HG03439 (cell line): ENCODE measurements around the gene ATOX1.
"Not testable (repeated sequence)": the region's sequence is repeated elsewhere in the genome, so short reads cannot be mapped to it uniquely, and the experiment has no call there.

Experiments
- ATAC-seq: cut with Tn5 transposase; IDR thresholded peaks from one replicate; pipeline ENCODE4 v1.9.1; 2021; ENCODE audit warnings: mild to moderate bottlenecking, moderate library complexity; ENCODE audit not compliant: unreplicated experiment

Gene ATOX1

DNA sequence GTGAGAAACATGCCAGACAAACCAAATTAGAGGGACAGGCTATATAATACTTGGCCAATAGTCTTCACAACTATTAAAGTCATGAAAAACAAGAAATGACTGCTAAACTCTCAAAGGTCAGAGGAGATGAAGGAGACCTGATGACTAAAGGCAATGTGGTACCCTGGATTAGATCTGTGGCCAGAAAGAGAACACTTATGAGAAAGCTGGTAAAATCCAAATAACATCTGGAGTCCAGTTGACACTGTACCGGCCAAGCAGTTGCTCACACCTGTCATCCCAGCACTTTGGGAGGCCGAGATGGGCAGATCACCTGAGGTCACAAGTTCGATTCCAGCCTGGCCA, 24.4 kb downstream of the ATOX1 start:
- ATAC-seq, result no peak

DNA sequence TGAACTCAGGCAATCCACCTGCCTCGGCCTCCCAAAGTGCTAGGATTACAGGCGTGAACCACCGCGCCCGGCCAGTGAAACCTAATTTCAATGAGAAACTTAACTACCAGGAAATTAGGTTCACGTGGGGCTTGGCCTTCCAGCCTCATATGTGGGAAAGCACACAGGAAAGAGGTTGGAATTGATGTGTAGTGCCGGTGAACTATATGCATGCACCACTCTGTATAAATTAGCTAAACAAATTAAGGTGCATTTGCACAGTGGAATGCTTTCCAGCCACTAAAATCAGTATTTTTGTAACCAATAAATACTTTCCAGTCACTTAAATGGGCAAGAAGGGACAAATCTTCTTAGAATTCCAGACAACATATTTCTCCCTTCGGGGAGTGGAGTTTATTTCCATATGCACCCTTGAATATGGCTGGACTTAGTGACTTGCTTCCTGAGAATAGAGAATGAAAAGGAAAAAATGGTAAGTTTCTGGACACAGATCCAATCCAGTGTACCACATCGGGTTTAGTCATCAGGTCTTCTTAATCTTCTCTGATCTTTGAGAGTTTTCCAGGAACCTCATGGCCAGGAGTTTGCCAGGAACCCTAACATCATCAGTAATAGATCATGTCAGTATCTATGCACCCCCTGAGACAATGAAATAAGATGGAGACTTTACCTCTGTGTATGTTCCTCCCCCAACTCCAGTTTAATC, 24.9 kb downstream of the ATOX1 start:
- no peak for ATAC-seq

DNA sequence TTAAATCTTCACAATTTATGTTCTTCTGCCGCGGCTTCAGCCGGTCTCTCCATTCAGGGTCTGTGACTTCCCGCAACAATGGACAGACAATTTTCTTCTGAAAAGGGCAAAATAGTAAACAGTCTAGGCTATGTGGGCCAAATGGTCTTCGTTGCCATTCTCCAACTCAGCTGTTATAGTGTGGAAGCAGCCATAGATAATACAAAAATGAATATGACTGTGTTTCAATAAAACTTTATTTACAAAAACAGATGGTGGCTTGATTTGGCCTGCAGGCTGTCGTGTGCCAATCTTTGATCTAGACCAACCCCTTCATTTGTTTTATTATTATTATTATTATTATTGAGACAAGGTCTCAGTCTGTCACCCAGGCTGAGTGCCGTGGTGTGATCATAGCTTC, 28.1 kb downstream of the ATOX1 start:
- no peak for ATAC-seq

DNA sequence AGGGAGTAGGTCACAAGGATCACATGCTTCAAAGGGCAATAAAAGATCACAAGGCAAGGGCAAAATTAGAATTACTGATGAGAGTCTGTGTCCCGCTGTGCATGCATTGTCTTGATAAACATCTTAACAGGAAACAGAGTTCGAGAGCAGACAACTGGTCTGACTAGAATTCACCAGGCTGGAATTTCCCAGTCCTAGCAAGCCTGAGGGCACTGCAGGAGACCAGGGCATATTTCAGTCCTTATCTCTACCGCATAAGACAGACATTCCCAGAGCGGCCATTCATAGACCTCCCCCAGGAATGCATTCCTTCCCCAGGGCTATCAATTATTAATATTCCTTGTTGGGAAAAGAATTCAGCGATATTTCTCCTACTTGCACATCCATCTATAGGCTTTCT, 28.8 kb downstream of the ATOX1 start:
- ATAC-seq, result not testable (repeated sequence)

DNA sequence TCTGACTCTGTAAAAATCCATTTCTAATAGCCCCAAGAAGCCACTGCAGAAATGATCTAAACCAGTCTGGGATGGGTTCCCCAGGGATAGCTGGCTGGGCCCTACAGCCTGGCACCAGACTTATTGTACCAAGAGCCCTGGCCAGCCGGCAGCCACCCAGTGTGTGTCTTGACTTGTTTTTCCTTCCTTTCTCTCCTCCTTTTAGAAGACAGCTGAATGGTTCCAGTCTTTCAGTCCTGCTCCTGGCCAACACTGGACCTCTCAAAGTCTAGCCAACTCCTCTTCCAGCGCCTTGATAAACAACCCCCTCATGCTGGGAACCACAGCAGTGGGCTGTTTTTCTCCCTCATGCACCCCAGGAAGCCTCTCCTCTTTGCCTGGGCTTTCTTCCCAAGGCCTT, 34.1 kb downstream of the ATOX1 start:
- no peak for ATAC-seq

DNA sequence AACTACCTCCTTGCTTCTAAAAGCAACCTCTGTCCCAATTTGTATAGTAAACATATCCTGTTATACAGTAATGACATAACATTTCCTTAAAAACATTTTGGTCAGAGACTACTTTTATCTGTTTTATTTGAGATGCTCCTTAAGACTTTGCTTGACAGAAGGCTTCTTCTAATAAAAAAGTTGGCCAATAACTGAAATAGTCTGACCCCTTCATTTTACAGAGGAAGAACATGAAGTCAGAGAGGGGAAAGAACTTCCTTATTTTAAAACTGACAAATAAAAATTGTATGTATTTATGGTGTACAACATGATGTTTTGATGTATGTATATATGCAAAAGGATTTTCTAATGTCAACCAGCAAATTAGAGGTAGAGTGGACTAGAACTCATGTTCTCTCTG, 35.9 kb downstream of the ATOX1 start:
- ATAC-seq, result no peak

DNA sequence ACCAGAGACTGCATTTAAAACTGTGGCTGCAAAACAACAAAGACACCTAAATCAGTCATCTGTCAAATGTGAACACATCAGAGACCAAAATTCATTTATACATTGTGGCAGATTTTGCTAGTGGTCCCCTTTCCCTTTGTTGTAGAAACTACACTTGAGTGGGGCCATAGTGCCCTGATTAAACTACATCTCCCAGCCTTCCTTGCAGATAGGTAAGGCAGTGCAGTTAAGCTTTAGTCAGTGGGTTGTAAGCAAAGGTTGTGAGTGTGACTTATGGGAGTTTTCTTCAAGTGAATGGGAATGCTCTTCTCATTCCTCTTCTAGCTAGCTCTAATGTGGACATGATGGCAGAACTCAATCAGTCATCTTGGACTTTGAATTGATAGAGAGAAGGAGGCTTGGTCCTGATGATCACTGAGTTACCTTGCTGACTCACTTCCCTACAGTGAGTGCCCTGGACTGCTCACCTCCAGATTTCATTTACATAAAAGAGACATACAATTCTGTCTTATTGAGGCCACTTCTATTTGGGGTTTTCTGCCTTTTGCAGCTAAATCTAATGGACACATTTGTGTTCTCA, 36.5 kb downstream of the ATOX1 start:
- ATAC-seq, result no peak

DNA sequence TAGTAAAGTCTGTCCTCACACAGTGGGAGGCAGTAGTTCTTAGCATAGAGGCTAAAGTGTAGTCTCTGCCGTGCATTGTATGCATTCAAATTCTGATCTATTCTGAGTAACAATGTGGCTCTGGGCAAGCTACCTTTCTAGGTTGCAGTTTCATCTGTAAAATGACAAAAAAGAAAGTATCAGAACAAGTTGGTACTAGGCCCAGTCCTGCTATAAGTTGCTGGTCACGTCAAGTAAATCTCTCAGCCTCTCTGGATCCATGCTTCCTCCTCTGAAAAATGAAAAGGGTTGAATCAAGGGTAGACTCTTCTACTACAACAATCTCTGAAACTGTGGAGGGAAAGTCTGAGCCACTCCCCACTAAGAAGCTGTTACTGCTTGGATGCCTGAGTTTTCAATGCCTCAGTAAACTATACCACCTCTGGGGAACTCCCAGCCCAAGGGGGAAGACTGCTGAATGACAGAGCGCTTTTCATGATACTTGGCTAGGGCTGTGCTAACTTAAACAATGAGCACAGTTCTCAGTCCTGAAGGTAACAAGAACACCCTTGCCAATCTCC, 37.3 kb downstream of the ATOX1 start:
- ATAC-seq, result peak; percentile 87

DNA sequence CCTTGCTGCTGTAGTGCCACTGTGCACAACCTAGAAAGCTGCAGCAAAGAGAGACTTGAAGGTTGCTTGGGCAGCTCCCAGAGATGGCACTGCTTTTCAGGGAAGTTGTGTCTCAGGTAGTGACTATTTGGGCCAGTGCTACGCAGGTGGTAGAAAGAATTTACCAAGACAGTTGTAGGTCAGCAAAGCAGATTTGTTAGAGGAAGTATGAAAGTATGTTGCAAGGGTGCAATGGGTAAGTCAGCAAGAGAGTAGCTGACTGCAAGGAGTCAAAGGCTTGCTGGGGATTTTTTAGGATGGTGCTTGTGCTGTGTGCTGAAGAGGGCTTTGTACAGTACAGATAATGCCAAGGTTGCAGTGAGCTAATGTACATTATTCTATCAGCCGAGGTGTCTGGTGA, 38.2 kb downstream of the ATOX1 start:
- ATAC-seq, result no peak

DNA sequence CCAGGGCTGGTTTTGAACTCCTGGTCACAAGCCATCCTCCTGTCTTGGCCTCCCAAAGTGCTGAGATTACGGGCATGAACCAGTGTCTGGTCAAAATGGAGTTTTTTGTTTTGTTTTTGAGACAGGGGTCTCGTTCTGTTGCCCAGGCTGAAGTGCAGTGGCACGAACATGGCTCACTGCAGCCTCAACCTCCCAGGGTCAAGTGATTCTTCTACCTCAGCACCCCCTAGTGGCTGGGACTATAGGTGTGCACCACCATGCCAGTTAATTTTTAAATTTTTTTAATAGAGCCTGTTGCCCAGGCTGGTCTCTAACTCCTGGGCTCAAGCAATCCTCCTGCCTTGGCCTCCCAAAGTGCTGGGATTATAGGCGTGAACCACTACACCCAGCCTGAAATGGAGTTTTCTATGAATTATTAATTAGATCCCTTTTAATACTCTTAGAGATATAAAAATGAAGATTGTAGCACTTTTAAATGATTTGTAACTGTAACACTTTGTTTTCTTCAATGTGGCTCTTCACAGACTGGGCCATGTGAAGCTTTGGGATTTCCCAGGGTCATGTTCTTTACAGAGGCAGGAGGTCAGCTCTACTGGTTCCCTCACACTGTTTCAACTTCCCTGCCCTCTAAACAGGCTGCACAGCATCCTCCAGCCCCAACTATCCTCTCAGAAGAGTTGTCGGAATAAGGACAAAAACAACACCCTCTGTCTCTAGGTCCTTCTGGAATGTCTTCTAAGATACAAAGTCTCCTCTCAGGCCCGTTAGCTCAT, 39.0 kb downstream of the ATOX1 start:
- ATAC-seq, result no peak

DNA sequence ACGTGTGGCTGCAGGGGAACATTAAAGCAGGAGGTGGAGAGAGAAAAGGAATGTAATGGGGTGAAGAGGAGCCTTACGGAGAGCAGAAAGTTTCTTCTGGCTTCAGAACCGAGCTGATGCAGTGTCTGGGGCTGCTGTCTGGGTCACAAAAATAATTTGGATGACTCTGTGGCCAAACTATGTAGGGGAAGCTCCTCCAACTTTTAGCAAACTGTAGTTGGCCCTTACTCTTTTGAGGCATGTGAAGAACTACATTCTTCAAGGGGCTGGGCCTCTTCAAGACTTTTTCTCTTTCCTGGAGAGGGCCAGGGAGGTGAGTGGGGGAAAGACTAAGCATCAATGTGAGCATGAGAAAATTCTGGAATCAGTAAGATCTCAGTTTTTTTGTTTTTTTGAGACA, 39.8 kb downstream of the ATOX1 start:
- ATAC-seq, result no peak

DNA sequence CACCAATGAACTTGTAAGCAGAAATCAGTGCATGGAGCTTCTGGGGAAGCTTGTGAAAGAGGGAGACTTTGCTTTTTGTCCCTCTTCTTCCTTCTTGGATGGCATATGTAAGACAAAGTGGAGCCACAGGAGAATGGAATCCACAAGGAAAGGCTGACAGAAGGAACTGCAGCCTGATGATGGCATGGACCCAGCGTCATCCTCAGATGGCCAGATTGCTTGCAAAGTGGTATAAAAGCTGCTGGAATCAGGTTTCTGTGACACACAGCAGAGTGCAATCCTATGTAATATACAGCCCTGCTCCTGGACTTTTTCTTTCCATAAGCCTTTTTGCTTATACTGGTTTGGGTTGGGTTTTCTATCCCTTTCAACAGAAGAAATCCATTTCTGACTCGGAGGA, 40.3 kb downstream of the ATOX1 start:
- ATAC-seq, result no peak

DNA sequence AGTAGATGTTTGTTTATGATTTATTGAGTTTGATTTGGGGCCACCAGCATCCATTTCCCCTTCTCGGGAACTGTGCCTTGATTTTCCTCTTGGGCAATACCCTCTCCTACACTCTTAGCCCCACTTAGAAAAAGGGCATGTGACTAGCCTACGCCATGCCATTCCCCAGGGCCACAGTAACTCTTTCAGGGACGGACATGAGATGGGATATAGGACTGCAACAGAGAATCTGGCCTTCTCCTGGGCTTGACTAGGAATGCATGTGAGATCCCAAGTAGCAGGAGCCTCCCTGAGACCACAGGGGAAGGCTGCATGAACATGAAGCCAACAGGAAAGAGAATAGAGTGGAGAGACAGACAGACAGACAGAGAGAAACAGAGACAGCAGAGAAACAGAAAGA, 41.0 kb downstream of the ATOX1 start:
- ATAC-seq, result no peak

DNA sequence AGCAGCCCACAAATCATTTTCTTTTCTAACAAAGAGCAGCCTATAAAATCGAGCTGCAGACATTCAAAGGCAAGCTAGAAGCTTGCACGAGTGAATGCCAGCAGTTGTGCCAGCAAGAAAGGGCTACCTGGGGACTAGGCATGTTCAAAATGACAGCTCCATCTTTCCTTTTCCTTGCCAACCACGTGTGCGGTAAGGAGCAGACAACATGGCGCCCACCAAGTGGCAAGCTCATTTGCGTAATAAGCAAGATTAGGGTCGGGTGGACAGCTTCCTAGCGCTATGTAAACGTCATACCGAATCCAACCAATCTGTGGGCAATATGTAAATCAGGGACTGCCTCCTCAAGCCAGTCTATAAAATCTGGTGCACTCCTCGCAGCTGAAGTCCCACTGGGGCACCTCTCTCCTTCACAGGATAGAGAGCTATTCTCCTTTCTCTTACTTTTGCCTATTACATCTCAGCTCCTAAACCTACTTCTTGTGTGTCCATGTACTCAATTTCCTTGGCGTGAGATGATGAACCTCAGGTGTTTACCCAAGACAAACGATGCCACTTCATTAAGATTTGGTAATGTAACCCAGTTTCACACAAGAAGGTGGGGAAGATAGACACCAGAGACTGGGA, 49.2 kb downstream of the ATOX1 start:
- no peak for ATAC-seq

DNA sequence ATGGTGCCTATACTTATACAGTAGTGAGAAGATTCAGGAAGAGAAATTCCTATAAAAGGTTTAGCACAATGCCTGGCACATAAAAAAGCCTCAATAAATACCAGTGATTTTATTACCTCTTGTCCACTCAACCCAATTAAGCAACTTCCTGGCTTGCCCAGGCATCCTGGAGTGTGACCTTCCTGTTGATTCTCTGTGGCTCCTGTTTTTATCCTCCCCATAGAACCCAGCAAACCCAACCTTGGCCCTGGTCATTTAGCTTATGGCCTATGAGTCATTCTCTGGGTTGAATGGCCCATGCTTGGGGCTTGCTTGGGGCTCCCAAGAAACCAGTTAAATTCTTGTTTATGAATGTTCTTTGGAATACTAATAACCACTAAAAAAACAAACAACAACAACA, 50.3 kb downstream of the ATOX1 start:
- no peak for ATAC-seq

DNA sequence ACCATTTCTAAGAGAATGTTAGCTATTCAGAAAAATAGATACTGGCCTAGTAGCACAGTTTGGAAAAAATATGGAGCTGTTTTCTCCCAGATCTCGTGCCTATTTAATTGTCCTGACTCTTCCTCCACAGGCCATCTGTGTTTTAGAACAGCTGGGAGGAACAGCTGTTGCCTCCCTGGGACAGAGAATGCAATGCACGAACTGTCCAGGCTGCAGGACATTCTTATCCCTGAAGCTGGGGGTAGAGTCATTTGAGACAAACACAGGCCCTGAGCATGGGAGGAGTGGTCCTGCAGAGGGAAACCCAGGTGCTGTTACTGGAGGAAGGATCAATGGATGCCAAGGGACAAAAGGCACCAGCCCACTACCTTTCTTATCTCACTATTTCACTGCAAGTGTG, 50.9 kb downstream of the ATOX1 start:
- ATAC-seq, result no peak

DNA sequence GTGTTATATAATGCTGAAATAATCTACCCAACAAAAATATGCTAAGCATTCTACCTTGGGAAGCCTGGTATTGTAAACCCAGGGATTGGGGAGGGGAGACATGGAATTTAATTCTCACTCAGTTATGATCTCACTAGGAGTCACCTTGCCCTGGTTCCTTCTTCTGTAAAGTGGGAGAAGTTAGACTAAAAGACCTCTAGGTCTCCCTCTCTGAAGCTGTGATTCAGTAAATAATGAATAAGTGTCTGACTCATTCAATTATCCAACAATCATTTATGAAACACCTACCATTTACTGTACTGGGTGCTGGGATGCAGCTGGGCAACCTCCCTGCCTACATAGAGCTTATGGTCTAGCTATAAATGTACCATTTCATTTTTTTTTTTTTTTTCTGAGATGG, 51.5 kb downstream of the ATOX1 start:
- ATAC-seq, result no peak

DNA sequence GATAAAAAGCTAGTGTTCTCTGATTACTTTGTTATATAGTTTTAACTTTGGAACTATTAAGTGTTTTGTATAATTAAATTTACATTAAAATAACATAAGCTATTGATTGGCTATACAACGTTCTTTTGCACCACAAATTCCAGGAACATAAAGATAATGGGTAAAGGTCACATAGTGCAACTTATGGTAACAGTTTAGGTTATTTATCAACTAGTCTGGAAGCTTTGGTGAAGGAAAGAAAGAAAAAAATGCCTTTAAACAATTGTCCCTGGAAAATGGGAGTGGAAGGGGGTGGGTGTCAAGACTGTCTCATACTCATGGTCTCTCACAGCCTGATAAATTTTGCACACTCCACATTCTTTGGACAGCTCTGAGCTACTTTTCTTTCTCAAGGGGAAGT, 54.7 kb downstream of the ATOX1 start:
- ATAC-seq, result no peak

DNA sequence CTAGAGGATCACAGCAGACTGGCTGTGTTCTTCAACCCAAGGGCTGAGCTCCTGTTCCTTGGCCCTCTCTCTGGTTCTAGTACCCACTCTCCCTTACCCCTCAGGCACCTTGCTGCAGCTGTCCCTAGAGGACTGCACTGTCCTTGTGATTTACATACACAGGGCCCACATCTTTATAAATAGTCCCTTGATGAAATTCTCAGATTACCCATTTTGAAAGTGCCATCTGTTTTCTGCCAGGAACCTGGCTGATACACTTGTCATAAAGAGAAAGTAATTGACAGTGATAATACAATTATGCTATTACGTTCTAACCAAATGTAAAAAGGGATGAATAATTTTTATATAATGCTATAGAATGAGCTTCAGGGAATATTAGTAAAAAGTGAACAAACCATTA, 55.2 kb downstream of the ATOX1 start:
- ATAC-seq, result peak; percentile 98

DNA sequence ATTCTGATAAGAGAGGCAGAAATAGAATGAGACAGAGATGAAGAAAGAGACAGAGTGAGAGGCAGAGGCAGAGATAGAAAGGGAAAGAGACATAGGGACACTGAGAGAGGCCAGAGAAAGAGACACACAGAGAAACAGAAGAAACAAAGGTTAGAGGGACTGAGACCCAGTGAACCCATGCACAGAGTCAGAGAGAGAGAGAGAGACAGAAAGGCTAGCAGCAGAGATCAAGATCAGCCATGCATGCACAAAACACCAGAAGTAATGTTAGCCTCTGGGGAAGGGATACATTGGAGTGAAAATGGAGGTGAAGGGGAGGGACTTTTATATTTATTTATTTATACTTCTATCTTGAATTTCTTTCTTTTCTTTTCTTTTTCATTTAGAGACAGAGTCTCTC, 57.6 kb downstream of the ATOX1 start:
- no peak for ATAC-seq

DNA sequence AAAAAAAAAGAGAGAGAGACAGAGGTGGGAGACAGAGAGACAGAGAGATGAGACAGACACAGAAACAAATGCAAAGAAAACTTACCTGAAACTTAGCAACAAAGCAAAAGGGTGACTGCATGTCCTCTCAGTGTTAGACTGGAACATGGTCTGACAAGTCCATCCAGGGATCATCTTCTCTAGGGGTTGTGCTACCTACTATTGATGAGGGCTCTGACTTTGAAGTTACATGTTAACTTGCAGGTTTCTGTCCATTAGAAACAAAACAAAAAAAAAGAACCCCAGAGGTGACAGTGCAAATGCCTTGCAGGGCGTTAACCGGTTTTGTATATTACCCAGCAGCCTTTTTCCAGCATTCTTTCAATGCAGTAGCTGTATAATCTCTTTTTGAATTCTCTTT, 58.1 kb downstream of the ATOX1 start:
- ATAC-seq, result no peak
